SIG-M5 (cell line): ENCODE measurements around the gene ZNG1A.
"Not testable (repeated sequence)": the region's sequence is repeated elsewhere in the genome, so short reads cannot be mapped to it uniquely, and the experiment has no call there.

Experiments used
- DNase-seq: peaks from one replicate; lab custom pipeline; 2025; lab: John Stamatoyannopoulos, UW

The ZNG1A gene

GRCh38 chr9:178140-178825, 573 bp downstream of the ZNG1A start:
- not testable (repeated sequence) for DNase-seq

DNA sequence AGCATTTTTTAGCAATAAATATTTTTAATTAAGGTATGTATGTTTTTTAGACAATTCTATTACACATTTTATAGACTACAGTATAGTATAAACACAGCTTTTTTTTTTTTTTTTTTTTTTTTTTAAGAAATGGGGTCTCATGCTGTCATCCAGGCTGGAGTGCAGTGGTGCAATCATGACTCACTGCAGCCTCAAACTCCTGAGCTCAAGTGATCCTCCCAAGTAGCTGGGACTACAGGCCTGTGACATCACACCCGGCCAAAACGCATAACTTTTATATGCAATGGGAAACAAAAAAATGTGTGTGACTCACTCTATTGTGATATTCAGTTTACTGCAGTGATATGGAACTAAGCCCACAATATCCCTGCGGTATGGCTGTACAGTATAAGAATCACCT, 9.1 kb downstream of the ZNG1A start:
- not testable (repeated sequence) for DNase-seq

DNA sequence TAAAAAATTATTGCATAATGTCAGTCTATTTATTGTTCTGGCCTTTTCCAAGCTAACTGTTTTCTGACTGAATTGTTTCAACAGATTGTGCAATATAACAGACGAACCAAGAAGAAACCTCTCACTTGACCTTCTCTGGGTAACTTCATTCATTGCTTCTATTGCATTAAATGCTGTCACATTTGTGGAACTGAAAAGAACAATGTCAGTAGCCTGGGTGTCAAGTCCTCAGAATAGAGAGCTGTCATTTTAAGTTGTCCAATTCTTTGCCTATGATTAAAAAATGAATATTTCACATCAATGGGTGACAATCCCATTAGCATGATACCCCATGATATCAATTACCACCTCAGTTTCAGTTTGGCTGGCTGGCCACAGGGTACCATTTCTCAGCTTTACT, 19.0 kb downstream of the ZNG1A start:
- DNase-seq = not testable (repeated sequence)

DNA sequence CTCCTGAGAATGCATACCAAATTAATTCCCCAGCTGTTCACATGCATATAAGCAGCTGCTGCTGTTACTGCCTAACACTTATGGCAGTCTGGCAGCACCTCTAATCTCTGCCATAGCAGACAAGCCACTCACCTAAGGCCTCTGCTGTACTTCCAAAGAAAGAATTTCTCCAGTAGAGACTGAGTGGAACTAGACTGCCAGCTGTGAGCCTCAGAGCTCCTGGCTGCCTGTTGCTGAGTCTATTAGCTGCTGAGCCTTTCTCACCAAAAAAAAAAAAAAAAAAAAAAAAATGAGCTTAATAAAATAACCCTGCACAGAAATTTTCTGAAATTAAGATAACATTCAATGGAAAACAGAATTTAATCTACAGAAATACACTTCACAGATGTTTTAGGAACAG, 27.7 kb downstream of the ZNG1A start:
- DNase-seq = not testable (repeated sequence)

- not testable (repeated sequence) for DNase-seq
Measured at GRCh38 chr9:139880-140279, 39.0 kb downstream of the ZNG1A start.

- not testable (repeated sequence) for DNase-seq
Measured at GRCh38 chr9:117995-118467, 60.8 kb downstream of the ZNG1A start, which contains the start of gene FOXD4. FOXD4 (minus strand) TSS chr9:118417; CDS start chr9:118119, 298 bp downstream.

GRCh38 chr9:117144-117994, 61.5 kb downstream of the ZNG1A start:
- not testable (repeated sequence) for DNase-seq

DNA sequence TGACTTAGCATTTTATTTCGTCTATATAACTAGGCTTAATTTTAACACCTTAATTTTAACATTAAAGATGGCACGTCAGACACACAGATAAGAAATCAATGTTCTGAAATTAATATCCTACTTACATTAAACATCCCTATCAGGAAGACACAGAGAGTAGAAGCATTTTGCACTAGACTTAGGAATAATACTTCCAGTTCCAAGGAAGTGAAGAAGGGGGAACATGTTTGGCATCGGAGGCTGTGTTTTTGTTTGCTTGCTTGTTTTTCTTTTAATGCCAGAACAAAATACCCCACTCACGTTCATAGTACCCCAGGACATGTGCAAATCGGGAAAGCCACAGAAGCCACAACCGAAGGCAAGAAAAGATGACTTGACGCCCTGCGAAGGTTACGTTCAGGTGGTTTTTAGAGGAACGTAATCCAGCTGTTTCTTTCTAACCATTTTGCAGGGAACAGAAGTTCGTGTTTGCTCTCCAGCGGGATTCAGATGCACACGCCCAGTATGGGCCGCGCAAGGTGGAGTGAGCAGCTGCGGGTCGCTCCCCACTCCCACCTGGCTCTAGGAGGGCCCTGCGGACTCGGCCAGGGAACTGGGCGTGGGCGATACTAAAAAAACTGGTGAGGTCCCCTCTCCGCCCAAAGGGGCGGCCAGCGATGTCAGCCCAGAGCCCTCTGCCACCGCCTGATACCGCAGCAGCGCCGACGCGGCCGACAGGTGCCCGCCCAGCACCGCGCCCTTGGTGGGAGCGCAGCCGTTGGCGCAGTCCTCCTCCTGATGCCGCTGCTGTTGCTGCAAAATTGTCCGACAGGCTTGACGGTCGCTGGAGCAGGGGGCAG, 62.4 kb downstream of the ZNG1A start:
- DNase-seq = not testable (repeated sequence)

DNA sequence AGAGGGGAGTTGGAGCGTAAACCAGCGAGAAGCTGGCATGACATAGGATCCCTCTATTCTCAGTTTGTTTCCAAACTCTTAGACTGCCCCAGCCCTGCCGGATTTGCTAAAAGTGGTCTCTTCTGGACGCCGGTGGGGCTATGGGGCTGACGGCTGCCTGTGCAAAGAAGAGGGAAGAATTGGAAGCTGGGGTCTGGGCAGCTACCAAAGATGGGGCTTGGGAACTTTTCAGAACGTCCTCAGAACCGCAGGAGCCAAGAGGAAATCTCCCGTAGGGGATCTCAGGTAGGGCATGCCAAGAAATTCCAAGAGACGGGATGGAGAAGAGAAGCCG, 63.8 kb downstream of the ZNG1A start:
- not testable (repeated sequence) for DNase-seq

DNA sequence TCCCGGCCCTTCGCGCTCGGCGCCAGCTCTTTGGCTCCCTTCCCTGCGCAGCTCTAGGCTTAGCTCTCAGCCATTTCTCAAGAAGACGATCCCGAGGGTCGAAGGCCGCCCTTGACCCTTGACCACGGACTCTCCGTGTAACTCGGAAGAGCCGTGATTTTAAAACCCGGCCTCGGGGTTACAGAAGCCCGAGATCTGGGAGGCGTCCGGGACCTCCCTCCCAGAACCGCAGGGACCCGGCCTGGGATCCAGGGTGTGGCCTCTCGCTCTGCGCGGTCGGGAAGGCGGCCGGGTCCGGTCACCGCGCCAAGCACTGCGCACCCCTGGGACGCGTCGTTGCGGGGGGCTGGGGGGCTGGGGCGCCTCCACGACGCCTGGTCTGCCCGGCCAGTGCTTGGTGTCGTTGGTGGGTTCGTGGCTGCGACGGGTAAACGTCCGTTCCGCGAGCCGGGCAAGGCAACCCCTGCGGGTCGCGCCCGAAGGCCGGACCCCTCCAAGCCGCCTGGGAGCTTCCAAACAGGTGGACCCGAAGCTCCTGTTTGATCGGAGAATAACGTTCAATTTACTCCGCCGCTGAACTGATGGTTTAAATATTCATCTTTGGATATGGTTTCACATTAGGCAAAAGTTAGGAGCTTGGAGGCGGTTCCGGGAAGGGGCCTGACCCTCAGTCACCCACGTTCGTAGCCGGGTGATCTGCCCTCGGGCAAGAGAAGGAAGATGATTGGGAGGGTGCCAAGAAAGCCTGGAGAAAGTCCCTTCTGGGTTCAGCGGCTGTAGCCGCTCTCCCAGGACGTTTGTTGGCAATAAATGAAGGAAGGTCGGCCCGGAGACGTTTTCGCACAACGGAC, 64.4 kb downstream of the ZNG1A start:
- not testable (repeated sequence) for DNase-seq

DNA sequence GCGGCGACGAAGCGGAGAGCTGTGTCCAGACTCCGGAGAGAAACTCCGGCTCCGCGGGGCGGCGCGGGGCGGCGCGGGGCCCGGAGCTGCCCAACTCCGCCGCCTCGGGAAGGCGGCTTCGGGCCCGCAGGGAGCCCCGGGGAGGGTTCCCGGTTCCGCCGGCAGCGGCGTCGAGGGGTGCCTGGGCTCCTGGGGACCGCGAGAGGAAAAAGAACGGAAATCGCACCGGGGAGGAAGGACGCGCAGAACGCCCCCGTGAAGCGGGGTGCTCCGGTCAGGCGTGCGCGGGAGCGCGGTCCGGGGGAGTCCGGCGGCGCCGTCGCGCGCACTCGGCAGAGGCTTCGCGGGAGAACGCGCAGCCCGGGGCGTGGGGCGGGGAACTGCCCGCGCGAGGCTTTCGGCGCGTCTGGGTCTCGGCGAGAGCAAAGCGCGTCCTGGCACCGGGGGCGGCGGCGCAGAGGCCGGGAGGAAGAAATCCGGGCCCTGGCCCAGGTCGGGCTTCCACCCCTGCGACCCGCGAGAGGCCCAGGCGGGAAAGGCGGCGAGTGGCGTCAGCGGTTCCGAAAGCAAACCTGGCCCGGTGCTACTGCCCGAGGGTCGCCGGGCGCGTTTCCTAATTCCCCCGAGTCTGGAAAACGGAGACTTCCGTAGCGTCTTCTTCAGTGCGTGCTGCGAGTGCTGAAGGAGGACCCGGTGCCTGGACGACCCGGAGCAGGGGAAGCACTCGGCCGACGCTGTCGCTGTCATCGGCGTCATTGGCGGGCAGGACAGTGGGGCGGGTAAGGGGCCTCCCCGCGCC, 65.2 kb downstream of the ZNG1A start:
- not testable (repeated sequence) for DNase-seq

GRCh38 chr9:112589-113467, 66.0 kb downstream of the ZNG1A start:
- not testable (repeated sequence) for DNase-seq

DNA sequence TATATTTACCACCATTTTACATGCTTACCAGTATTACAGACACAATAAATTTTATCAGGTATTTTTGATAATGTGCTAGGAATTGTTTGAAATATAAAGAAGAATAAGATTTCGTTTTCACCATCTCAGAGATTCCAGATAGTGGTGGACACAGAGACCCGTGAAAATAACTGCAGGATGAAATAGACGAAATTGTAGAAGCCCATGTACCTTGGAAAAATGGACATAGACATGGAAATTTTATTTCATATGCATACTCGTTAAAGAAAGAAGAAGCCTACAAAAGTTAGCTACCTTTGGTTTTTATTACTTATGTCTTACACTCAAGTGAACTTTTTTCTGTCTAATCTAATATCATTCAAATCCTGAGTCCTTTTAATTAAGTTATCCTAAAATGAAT, 68.2 kb downstream of the ZNG1A start:
- DNase-seq = not testable (repeated sequence)

GRCh38 chr9:109540-109939, 69.3 kb downstream of the ZNG1A start:
- DNase-seq = not testable (repeated sequence)

DNA sequence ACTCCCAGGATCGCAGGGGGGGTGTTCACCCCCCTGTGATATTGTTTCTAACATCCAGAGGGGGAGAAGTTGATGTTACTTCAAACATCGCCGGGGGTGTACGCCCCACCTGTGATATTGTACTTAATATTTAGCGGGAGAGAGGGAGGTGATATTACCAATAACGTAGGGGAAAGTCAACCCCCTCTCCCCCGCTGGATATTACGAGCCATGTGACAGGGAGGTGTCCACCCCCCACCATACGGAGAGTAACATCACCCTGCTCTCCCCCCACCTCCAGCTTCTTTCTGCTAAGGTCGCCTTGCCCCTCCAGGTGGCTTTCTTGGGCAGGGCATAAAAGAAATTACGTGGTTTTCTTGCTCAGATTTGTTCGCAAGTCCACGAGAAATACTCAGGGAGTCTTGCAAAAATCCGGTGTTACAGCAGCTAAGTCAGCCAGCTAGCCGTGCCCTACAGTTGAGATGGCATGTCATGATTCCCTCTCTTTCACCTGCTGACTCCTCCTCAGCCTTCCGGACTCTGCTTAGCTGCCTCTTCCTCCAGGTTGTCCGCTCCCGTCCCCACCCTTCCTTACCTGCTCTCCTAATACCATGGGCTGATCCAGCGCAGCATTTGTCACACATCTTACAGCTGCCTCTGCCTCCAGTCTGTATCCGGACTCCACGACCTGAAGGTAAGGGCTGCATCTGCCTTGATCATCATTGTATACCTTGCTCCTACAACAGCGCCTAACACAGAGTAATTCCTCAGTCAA, 69.9 kb downstream of the ZNG1A start:
- not testable (repeated sequence) for DNase-seq

GRCh38 chr9:105991-106390, 72.9 kb downstream of the ZNG1A start:
- DNase-seq = not testable (repeated sequence)

- not testable (repeated sequence) for DNase-seq
Measured at GRCh38 chr9:100430-100829, 78.4 kb downstream of the ZNG1A start.

GRCh38 chr9:99867-100266, 79.0 kb downstream of the ZNG1A start:
- DNase-seq = not testable (repeated sequence)
